Measurements from ENCODE around the gene MBTD1.
A peak's percentile ranks its signal among the peaks of the same experiment; 100 is the strongest.

Gene MBTD1

GRCh38 chr17:51147650-51148049 lies 112.2 kb downstream of the MBTD1 start:
- DNase-seq (ENCODE audit: extremely low spot score): no peak
- no peak for TF ChIP-seq ARNT (IDR thresholded peaks at IDR 0.05)
- no peak for TF ChIP-seq ZNF384 (IDR thresholded peaks at IDR 0.05)
- POLR2A ChIA-PET: interaction anchor here (2.8 kb wide), 1 partner anchor 27 kb away, joined by 12 read pairs; the partner anchor contains the start of gene SPAG9

GRCh38 chr17:51144266-51145022 lies 115.4 kb downstream of the MBTD1 start:
- POLR2A ChIA-PET: no interaction called here
- no peak for DNase-seq (ENCODE audit: extremely low spot score)
- CTCF ChIA-PET: no interaction called here
- TF ChIP-seq CTBP1 (IDR thresholded peaks at IDR 0.05; ENCODE audit: borderline replicate concordance): no peak
- peak; percentile 68; the same call in 1 of the 2 replicates for TF ChIP-seq ZNF384 (IDR thresholded peaks at IDR 0.05)
- peak; percentile 54 for TF ChIP-seq PKNOX1 (IDR thresholded peaks at IDR 0.05)

More at GRCh38 chr17:51147650-51148049, 112.2 kb downstream of the MBTD1 start:
- CTCF ChIA-PET: no interaction called here

GRCh38 chr17:51142597-51142996 lies 117.3 kb downstream of the MBTD1 start:
- ChIA-PET POLR2A (interaction anchor here (1.0 kb wide), 1 partner anchor 22 kb away, joined by 3 read pairs; the partner anchor contains the start of gene SPAG9), CTCF (no interaction called here)
- no peak for DNase-seq (ENCODE audit: extremely low spot score)
- TF ChIP-seq PKNOX1 (IDR thresholded peaks at IDR 0.05): no peak

- ChIA-PET CTCF (interaction anchor here (1.3 kb wide), 1 partner anchor 17 kb away, joined by 3 read pairs; the partner anchor contains the start of gene NME1), POLR2A (interaction anchor here (0.6 to 1.4 kb wide), 3 partner anchors 12 to 270 kb away, joined by 3 to 5 read pairs (median 3); partner anchors contain the start of genes SPAG9 and TOB1)
- TF ChIP-seq HDGF (IDR thresholded peaks at IDR 0.05; ENCODE audit: borderline replicate concordance): no peak
- no peak for TF ChIP-seq BHLHE40 (IDR thresholded peaks at IDR 0.05; ENCODE audit: borderline replicate concordance)
- TF ChIP-seq L3MBTL2 (conservative IDR thresholded peaks at IDR 0.05): no peak
- TF ChIP-seq TARDBP (IDR thresholded peaks at IDR 0.05): no peak
- no peak for TF ChIP-seq ZNF384 (IDR thresholded peaks at IDR 0.05)
- TF ChIP-seq ARNT (IDR thresholded peaks at IDR 0.05): no peak
- TF ChIP-seq NFRKB (IDR thresholded peaks at IDR 0.05): no peak
- no peak for TF ChIP-seq FOXM1 (IDR thresholded peaks at IDR 0.05; ENCODE audit: borderline replicate concordance)
- no peak for TF ChIP-seq ELF4 (IDR thresholded peaks at IDR 0.05)
- no peak for TF ChIP-seq CTBP1 (IDR thresholded peaks at IDR 0.05; ENCODE audit: borderline replicate concordance)
- no peak for TF ChIP-seq SUZ12 (IDR thresholded peaks at IDR 0.05)
- no peak for TF ChIP-seq FOXK2 (IDR thresholded peaks at IDR 0.05)
- TF ChIP-seq SP1 (IDR thresholded peaks at IDR 0.05): no peak
- TF ChIP-seq FOXA1 (IDR thresholded peaks at IDR 0.05): no peak
- DNase-seq (ENCODE audit: extremely low spot score): no peak
Observed at GRCh38 chr17:51135956-51136355, 123.9 kb downstream of the MBTD1 start.

GRCh38 chr17:51133365-51133764 lies 126.5 kb downstream of the MBTD1 start:
- no peak for DNase-seq (ENCODE audit: extremely low spot score)
- ChIA-PET CTCF (no interaction called here), POLR2A (no interaction called here)
- TF ChIP-seq HDGF (IDR thresholded peaks at IDR 0.05; ENCODE audit: borderline replicate concordance) (no peak), PKNOX1 (IDR thresholded peaks at IDR 0.05) (no peak), ZNF384 (IDR thresholded peaks at IDR 0.05) (no peak), FOXA1 (IDR thresholded peaks at IDR 0.05) (no peak), L3MBTL2 (conservative IDR thresholded peaks at IDR 0.05) (no peak), TARDBP (IDR thresholded peaks at IDR 0.05) (no peak), SUZ12 (IDR thresholded peaks at IDR 0.05) (no peak), CTBP1 (IDR thresholded peaks at IDR 0.05; ENCODE audit: borderline replicate concordance) (no peak), LEF1 (IDR thresholded peaks at IDR 0.05; ENCODE audit: borderline replicate concordance) (no peak), FOXM1 (IDR thresholded peaks at IDR 0.05; ENCODE audit: borderline replicate concordance) (no peak), NFRKB (IDR thresholded peaks at IDR 0.05) (no peak), BHLHE40 (IDR thresholded peaks at IDR 0.05; ENCODE audit: borderline replicate concordance) (no peak), ELF4 (IDR thresholded peaks at IDR 0.05) (no peak), SP1 (IDR thresholded peaks at IDR 0.05) (no peak), ARNT (IDR thresholded peaks at IDR 0.05) (no peak), FOXK2 (IDR thresholded peaks at IDR 0.05) (no peak)

- ChIA-PET POLR2A (no interaction called here), CTCF (no interaction called here)
- no peak for DNase-seq (ENCODE audit: extremely low spot score)
- TF ChIP-seq SUZ12 (IDR thresholded peaks at IDR 0.05) (no peak), SP1 (IDR thresholded peaks at IDR 0.05) (no peak), BHLHE40 (IDR thresholded peaks at IDR 0.05; ENCODE audit: borderline replicate concordance) (no peak), ELF4 (IDR thresholded peaks at IDR 0.05) (no peak), LEF1 (IDR thresholded peaks at IDR 0.05; ENCODE audit: borderline replicate concordance) (no peak), HDGF (IDR thresholded peaks at IDR 0.05; ENCODE audit: borderline replicate concordance) (no peak), ZNF384 (IDR thresholded peaks at IDR 0.05) (no peak), PKNOX1 (IDR thresholded peaks at IDR 0.05) (no peak), NFRKB (IDR thresholded peaks at IDR 0.05) (no peak), ARNT (IDR thresholded peaks at IDR 0.05) (no peak), TARDBP (IDR thresholded peaks at IDR 0.05) (no peak), FOXM1 (IDR thresholded peaks at IDR 0.05; ENCODE audit: borderline replicate concordance) (no peak), L3MBTL2 (conservative IDR thresholded peaks at IDR 0.05) (no peak), CTBP1 (IDR thresholded peaks at IDR 0.05; ENCODE audit: borderline replicate concordance) (no peak), FOXA1 (IDR thresholded peaks at IDR 0.05) (no peak), FOXK2 (IDR thresholded peaks at IDR 0.05) (no peak)
Observed at GRCh38 chr17:51132964-51133319, 126.9 kb downstream of the MBTD1 start.

Measured in HEK293T (cell line).